ENCODE data around the gene CRYBB1. TPM values are rescaled to one million over a fixed set of nuclear protein-coding genes. Genes with fewer than 3 reads are reported as not detected.

The CRYBB1 gene
- total RNA-seq, 1 experiment from 2014 or later: not detected

DNA sequence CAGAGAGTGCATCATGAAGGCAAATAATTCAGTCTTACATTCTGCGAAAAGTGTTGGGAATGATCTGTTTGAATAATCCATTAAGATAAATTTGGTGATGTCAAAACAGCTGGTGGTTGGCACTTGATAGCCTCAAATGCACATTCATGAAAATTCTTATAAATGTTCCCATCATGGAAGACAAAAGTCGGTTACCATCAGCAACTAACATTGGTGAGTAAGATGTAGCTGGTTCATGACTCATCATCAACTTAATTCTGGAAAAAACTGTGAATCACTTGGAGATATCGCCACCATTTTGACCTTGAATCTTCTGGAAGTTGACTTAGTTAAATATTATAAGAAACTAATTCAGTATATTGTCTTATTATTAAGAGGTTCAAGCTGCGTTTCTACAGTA lies 11.2 kb downstream of the CRYBB1 start:
- peak; percentile 65 for DNase-seq (ENCODE audit: low spot score)

DNA sequence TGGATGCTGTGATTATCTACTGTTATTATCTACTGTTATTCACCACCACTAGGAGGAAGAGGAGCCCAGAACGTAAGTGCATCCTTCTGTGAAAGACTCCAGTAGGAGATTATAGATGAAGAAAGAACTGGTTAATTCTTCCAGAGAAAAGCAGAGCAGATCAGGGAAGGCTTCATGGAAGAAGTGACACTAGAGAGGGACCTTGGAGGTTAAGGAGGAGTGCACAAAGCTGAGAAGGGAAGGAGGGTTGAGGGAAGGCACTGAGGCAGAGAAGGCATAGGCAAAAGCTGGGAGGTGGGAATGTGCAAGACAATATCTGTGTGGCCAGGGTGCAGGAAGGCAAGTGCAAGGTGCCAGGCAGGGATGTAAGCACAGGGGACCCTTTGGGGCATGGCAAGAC lies 13.5 kb downstream of the CRYBB1 start:
- DNase-seq (ENCODE audit: low spot score): no peak

DNA sequence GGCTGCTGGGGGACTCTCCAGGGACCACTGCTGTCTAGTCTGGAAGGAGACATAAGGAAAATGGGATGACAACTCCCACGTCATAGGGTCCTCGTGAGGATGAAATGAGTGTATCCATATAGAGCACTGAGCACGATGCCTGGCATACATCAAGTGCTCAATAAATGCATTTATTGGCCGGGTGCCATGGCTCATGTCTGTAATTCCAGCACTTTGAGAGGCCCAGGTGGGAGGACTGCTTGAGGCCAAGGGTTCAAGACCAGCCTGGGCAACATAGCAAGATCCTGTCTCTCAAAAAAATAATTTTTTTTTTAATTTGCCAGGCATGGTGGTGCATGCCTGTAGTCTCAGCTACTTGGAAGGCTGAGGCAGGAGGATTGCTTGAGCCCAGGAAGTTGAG lies 15.7 kb downstream of the CRYBB1 start:
- DNase-seq (ENCODE audit: low spot score): no peak

DNA sequence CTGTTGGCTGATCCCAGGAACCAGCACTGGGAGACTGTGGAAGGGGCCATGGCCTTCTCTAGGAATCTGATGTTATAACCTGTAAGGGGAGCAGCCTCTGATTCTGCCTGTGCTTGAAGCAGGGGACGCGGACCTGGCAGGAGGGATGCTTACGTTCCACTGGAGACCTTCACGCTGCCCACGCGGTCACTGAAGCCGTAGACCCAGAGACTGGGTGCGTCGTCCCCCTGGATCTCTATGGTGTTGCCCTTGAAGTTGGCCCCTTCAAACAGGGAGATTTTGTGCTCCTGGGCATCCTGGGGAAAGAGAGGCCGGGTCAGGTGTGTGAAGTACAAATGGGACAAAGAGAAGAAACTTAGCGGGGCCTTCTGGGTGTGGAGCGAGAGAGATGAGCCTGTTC lies 16.1 kb downstream of the CRYBB1 start:
- no peak for DNase-seq (ENCODE audit: low spot score)

DNA sequence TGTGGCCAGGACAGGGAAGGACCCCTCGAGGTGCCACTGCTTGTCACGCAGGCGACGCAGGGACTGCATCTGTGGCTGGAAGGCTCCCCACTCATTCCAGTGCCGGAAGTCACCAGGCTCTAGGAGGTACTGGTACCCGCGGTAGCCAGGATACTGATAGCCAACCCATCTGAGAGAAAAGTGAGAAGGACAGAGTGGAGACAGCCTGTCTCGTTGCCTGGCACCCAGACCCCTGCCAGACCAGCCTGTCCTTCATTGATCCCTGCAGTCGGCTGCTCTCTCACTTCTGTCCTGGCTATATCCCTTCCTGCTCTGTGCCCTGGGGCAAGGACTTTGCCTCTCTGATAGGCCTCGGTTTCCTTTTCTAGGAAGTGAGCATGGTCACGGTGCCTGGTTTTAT lies 18.3 kb downstream of the CRYBB1 start:
- DNase-seq (ENCODE audit: low spot score): no peak

DNA sequence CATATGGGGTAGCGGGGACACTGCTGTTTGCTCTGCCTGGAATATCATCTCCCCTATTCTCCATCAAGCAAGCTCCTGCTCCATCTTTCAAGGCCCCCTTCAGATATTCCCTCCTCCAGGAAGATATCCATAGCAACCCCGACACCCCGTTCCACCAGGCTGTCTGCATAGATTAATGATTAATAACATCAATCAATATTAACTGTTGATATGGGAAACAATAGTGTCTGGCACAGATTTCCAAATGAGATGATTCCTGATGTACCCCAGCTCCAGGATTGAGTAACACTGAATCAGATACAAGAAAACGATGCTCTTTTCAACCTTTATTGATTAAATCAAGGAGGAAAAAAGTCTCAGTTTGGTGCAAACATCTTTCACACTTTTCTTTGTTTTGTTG lies 20.3 kb downstream of the CRYBB1 start:
- DNase-seq (ENCODE audit: low spot score): no peak

DNA sequence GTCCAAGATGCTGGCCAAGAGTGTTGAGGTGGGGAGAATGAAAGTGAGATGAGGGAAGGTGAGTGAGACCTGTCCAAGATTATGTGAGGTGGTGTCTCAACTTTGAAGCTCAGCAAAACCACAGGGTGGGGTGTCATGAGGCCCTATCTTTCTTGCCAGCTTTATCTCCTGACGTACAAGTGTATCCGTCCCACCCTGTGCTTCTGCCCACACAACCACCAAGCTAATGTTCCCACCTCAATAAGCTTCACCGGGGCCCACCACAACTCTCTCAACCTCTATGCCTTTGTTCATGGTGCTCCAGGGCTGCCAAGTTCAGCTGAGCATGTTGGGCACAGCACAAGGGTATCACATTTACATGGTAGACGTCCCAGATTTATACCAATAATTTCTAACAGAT lies 20.8 kb downstream of the CRYBB1 start:
- DNase-seq (ENCODE audit: low spot score): no peak

DNA sequence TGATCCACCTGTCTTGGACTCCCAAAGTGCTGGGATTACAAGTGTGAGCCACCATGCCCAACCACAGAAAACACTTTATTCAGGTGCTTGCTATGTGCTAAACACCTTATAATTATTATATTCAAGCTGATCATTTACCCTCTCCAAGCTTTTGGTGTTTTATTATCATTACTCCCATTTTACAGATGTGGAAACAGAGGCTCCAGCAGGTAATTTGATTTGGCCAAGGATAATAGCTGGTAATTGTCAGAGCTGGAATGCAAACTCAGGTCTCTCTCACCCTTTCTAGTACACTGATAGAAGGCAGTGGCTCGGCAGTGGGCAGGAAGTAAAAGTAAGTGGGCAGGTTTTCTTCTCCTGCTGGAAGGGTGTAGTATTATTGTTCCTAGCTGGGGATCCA lies 24.1 kb downstream of the CRYBB1 start:
- DNase-seq (ENCODE audit: low spot score): no peak

DNA sequence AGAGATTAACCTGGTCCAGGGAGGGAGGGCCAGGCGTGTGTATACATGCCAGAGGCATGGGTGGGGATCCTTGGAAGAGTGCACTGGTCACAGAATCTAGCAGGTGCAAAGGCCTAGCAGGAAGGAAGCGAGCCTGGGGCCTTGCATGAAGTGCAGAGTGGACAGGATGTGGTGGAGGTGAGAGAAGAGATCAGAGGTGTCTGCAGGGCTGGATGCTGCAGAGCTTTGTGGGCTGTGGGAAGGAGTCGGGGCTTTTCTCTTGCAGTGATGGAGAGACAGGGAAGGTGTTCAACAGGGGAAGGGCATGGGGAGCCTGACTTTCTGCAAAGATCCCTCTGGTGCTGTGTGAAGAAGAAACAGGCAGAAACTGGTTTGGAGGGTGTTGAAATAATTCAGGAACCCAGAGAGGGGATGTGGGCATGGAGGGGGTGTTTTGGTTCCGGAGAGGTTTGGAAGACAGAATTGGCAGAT lies 25.4 kb downstream of the CRYBB1 start:
- no peak for DNase-seq (ENCODE audit: low spot score)

DNA sequence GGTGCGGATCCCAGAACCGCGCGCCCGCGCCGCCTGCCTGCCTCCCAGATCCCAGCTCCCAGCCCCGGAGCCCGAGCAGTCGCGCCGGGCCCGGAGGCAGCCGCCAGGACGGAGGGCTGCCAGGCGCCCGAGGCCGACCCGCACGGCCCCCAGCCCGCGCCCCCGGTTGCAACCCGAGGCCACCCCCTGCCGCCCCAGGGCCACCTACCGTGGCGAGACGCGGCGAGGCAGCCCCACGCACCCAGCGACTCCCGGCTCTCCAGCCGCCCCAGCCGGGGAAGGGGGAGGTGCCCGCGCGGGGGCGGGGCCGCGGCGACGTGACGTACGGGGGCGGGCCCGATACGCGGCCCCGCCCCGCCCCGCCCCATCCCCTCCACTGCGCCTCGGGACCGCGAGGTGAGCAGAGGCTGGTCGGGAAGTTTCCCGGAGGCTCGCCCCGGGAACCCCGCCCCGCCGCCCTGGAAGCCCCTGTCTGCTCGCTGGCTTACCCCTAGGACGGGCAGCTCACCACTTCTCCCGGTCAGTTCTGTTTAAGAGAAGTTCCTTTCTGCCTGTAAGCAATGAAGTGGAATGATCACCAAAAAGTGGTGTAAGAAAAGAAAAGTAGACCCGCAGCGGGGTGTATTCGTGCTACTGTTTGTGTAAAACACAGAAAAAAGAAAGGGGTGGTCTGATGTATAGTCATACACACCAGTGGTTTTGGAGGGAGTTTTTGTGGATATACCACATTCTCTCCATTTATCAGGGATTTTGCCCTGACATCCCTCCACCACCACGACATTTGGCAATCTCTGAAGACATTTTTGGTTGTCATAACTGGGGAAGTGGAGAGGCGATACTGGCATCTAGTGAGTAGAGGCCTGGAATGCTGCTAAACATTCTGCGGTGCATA lies 27.7 kb downstream of the CRYBB1 start, which contains the start of gene TPST2:
Gene TPST2 (minus strand): TSS at position 288 of the 892 bp plus-strand sequence. CDS start 48,502 bp downstream, outside the sequence.
- peak; percentile 26 for DNase-seq (ENCODE audit: low spot score)

DNA sequence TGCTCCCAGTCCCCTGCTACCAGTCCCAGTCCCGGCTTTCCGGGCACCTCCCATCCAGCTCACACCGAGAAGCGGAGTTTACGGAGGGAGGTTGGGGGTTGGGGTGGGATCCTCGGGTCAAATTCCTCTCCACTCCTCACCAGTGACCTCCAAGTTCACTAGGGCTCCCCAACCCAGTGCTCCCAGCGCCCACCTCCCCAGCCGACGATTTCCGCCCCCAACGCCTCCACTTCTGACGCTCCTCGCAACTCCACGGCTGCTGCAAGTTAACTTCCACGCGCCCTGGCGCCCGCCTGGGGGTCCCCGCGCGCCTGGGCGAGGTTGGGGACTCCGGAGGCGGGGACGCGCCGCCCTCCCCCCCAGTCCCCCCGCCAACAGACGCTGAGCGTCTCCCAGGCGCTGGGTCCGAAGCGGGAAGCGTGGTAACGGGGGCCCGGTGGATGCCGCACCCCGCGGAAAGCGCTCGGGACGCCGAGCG lies 28.4 kb downstream of the CRYBB1 start:
- DNase-seq (ENCODE audit: low spot score): no peak

DNA sequence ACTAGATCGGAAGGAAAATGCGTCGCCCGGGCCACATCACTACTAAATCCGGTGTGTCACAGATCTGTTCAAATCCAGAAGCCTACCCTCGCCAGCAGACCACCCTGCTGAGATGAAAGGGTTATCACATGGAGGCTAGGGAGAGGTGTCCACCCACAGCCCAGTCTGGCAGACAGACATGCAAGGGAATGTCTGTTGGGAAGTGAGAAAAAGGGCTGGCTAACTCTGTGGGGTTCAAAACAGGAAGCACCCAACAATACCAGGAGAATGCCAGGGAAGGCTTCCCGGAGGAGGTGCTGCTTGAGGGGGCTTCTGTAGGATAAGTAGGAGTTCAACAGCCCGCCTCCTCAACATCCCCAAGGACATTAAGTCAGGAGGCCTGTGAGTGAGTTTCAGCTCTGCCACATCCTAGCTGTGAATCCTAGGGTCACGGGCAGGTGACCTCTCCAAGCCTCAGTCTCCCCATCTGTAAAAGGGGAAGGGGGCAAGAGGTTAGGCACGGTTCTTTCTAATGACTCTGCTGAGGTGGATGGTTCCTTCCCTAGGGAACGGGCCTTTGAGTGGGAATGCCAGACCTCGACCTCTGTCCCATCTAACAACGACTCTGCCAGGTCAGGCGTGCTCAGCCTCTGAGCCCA lies 29.0 kb downstream of the CRYBB1 start:
- DNase-seq (ENCODE audit: low spot score): no peak

DNA sequence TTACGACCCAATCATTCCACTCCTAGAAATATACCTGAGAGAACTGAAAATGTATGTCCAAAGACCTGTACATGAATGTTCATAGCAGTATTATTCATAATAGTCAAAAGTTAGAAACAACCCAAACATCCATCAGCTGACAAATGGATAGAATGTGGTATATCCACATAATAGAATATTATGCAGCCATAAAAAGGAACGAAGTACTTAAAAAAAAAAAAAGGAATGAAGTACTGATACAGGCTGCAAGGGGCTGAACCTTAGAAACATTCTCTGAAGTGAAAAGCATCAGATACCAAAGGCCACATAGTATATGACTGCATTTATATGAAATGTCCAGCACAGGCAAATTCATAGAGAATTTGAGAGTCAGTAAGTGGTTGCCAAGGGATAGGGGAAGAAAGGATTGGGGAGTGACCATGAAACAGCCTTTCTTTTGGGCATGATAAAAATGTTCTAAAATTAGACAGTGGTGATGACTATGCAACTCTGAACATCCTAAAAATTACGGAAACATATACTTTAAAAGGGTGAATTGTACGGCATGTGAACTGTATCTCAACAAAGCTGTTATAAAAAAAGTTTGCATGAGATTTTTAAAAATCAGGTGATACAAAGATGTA lies 29.7 kb downstream of the CRYBB1 start:
- no peak for DNase-seq (ENCODE audit: low spot score)

DNA sequence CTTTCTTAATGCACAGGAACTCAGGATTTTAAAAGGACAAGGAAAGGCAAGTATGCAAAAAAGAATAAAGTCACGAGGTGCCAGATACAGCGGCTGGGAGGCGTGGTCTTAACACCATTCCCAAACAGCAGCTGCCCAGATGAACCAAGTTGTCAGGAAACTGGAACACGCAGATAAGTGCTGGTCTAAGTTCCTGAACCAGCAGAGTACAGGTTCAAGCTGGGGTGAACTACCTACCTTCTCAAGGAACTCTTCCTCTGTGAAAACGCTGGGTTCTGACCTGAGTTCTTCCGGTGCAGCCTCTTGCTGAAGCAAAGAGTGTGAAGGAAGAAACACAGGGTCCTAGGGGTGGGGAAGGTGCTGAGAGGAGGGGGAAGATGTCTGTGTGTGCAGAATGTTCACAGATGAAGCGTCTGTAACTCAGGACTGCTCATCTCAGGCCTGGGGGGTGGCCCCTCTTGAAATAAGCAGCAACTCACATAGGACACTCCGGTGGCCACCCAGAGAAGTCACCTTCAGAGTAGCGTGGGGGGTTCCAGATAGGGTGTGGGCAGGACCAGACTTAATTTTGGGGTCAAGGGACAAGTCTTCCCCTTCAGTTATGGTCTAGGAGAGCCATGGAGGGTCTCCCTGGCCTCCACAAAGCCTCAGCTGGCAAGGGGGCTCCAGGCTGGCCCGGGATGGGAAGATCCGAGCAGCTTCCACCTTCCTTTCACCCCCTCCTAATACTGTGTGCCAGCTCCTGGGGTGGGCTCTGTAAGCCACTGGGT lies 31.1 kb downstream of the CRYBB1 start:
- no peak for DNase-seq (ENCODE audit: low spot score)

DNA sequence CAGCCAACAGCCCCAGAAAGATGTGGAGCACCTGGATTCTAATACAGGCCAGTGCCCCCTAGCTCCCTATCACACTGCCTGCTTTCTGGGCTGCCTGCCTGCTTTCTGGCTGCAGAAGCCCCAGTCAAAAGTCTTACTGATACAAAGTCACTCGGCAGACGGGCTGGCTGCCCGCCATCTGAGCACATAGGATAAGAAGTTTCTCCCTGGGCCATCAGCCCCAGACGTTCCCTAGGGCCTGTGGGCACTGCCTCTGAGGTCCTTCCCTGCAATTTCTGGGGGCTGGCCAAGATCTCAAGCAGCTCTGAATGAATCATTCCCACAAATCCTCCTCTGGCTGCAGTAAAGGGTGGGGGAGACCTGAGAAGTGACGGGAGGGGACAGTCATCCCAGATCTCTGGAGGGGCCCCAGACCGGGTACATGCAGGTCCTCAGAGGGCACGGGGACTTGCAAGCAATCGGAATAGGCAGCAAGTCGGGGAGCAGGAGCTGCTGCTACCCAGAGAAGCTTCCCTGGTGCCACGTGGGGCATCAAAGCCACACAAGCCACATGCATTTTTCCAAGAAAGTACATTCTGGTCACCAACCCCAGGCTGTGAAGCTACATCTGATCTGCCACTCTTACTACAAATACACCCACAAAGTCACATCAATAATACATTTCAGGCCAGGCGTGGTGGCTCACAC lies 32.6 kb downstream of the CRYBB1 start:
- DNase-seq (ENCODE audit: low spot score): peak; percentile 88

DNA sequence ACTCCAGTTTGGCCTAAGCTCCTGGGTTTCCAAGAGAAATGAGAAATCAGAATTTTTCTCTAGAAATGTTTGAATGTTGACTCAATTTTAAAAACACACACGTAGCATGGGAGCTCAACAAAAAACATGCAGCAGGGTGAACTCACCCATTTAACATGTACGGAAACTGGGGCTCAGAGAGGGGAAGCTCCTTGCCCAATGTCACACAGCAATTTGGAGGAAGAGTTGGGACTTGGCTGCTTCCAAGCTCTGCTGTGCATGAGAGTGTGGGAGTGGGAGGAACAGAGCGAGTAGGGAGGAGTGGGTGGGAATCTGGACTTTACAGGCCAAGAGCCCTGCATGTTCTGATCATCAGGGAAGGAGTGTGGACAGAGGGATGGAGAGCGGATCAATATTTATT lies 33.8 kb downstream of the CRYBB1 start:
- DNase-seq (ENCODE audit: low spot score): no peak

DNA sequence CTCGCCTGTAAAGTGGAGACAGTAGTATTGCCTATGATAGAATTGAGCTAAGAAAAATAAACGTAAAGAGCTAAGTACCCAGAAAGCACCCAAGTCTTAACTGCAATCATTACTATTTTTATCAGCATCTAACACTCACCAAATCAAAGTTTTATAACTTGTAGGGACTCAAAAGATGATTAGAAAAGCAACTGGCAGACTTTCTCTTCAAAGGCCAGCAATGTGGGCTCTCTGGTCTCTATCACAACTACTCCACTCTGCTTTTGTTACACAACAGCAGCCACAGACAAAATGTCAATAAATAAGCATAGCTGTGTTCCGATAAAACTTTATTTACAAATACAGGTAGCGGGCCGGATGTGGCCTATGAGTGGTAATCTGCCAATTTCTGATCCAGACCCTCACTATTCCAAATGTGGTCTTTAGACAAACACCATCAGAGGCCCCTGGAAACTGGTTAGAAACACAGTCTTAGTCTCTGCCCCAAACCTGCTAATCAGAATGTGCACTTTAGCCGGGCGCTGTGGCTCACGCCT lies 36.1 kb downstream of the CRYBB1 start:
- DNase-seq (ENCODE audit: low spot score): no peak

DNA sequence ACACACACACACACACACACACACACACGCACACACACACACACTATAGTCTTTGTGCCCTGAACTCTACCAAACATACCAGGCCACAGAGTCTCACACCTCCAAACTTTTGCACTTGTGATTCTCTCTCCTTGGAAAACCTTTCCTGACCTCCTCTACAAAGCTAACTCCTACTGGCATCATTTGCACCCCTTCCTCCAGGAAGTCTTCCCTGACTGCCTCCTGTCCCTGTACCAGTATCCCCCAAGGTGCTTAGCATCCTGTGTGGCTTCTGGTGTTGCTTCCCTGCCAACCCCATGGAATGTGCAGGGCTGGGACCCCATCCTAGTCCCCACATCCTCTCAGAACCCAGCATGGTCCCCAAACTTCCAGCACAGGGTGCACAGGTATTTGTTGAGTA lies 36.8 kb downstream of the CRYBB1 start:
- no peak for DNase-seq (ENCODE audit: low spot score)

DNA sequence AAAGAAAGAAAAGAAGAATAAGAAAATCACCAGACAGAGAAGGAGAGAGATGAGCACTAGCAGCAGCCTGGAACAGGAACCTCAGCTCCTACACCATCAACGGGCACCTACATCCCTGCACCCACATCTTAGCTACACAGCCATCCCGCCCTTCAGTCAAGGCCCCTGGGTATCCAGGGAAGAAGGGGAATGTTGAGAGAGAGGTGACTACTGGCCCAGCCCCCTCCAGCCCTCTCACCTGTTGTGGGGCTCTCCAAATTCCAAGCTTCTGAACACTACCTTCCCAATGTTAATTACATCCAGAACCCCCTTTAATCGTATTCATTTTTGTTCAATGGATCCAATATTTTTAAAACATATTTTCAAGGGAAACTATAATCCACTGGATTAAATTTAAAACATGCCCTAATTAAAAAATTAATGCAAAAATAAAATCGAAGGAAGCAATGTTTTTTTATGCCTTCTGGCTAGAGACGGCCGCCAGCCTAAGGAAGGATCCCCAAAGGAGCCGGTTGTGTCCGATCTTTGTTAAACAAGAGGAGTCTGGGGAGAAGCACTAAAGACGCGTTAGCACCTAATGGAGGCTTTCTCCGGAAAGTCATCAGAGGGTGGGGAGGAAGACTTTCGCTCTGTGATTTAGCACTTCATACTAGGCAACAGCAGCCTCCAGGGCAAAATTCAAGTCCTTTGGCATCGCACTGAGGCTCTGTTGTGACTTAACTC lies 37.4 kb downstream of the CRYBB1 start:
- DNase-seq (ENCODE audit: low spot score): no peak

DNA sequence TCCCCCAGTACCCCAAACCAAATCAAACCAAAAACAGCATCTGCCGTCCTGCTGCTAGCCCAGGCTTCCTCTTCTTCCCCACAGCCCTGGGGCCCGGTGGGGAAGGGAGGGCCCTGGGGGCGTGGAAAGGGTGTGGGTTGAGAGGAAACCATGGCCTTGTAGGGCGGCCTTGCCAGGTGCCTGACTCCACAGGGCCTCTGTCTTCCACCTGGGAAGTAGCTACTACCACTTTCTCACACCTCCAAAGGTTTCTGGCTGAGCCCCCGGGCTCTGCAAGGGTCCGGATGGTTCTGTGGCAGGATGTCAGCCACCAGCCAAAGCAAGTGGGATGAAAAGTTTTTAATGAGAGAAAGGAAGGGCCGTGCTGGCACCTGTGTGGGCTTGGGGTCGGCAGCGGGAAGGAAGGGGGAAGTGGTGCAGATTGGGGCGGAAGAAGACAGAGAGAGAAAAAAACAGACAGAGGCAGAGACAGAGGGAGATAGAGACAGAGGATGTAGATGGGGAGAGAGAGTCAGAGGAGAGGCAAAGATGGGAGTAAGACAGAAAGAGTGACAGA lies 38.4 kb downstream of the CRYBB1 start:
- DNase-seq (ENCODE audit: low spot score): no peak
